GM08714 (cell line): ENCODE results near the gene CALHM5.

ENCODE experiments used
- H3K4me3 ChIP-seq: fragments of 200-500 bp; sonication (Bioruptor generic); 2 replicates; pipeline ENCODE4 v1.5.1; 2014; ENCODE audit warnings: mild to moderate bottlenecking, low read length, inconsistent platforms
- ZNF274 ChIP-seq: IDR thresholded peaks from 2 replicates; pipeline ENCODE4 v1.6.1; 2012; ENCODE audit warnings: mild to moderate bottlenecking, low read depth, low read length

The CALHM5 gene

GRCh38 chr6:116570856-116571682, 59.6 kb downstream of the CALHM5 start, which contains the start of gene RWDD1:
Gene RWDD1 (plus strand): TSS chr6:116571504. CDS start chr6:116571583, 79 bp downstream.
- peak within 1 kb of the TSS; percentile 96 for H3K4me3 ChIP-seq

DNA sequence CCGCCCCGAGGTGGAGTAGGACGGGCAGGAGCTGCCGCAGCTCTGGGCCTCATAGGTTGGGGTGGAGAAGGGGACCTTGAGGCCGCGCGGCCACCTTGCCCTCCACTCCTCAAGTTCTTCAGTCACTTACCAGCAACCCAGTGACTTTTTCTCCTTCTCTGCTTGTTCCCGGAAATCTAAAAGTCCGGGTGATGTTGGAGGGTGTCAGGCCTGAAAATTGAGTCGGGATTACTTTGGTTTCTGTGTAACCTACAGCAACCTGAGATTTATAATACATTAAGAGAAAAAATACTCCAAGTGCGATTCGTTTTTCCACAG, 60.2 kb downstream of the CALHM5 start:
- no peak for TF ChIP-seq ZNF274
- H3K4me3 ChIP-seq: peak overlapping the region; percentile 91

More at GRCh38 chr6:116570856-116571682, 59.6 kb downstream of the CALHM5 start, which contains the start of gene RWDD1:
- TF ChIP-seq ZNF274: no peak

DNA sequence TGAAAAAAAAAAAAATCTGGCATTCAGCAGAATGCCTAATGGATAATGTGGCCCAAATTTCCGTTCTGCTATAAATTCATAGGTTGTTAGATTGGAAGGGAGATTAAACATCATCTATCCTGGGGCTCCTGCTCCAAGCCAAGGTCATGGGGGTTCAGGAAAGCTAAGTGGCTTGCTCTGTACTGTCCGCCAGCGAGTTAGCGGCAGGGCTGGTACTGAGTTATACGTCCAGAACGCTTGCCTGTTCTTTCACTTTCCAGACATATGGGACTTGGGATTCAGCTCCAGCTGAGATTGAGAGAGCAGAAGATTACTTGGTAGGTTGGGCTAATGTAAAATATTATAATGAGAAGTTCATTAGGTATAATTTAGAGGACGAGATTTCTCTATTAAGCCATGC, 60.7 kb downstream of the CALHM5 start:
- no peak for TF ChIP-seq ZNF274
- H3K4me3 ChIP-seq: peak overlapping the region; percentile 91
